GM12878 (cell line): ENCODE results near the gene STARD5. TPM values are rescaled to one million over a fixed set of nuclear protein-coding genes. Genes with fewer than 3 reads are reported as not detected.
A peak's percentile ranks its signal among the peaks of the same experiment; 100 is the strongest.

Experiments
- BMI1 ChIP-seq: fragments of 450-650 bp; IDR thresholded peaks from 2 replicates; pipeline ENCODE4 v1.6.1; 2016; ENCODE audit warnings: mild to moderate bottlenecking, moderate library complexity, borderline replicate concordance
- HDGF ChIP-seq: fragments of 450-650 bp; IDR thresholded peaks from 2 replicates; pipeline ENCODE4 v1.6.1; 2016; ENCODE audit warnings: antibody characterized with exemption
- IRF4 ChIP-seq: IDR thresholded peaks from 2 replicates; pipeline ENCODE4 v1.6.1; 2011; ENCODE audit warnings: low read depth, low read length
- KLF5 ChIP-seq: fragments of 450-650 bp; IDR thresholded peaks from 2 replicates; pipeline ENCODE4 v1.6.1; 2014; ENCODE audit warnings: mild to moderate bottlenecking; ENCODE audit not compliant: partially characterized antibody
- NFIC ChIP-seq: IDR thresholded peaks from 2 replicates; pipeline ENCODE4 v1.6.1; 2012; ENCODE audit warnings: low read depth, mild to moderate bottlenecking, inconsistent platforms, low read length, moderate library complexity
- NR2F1 ChIP-seq: fragments of 450-650 bp; conservative IDR thresholded peaks from 2 replicates; pipeline ENCODE4 v1.6.1; 2017; ENCODE audit warnings: mild to moderate bottlenecking
- PML ChIP-seq: IDR thresholded peaks from 2 replicates; pipeline ENCODE4 v1.6.1; 2012; ENCODE audit warnings: low read length, inconsistent platforms
- SRF ChIP-seq, 2 experiments: IDR thresholded peaks; 2 replicates each; pipeline ENCODE4 v1.6.1; 2011; ENCODE audit warnings: low read depth in 2 of 2, low read length in 2 of 2, mild to moderate bottlenecking in 1 of 2, moderate library complexity in 1 of 2
- STAT1 ChIP-seq: fragments of 450-650 bp; conservative IDR thresholded peaks from 2 replicates; pipeline ENCODE4 v1.6.1; 2014; ENCODE audit warnings: antibody characterized with exemption, mild to moderate bottlenecking
- WRNIP1 ChIP-seq: IDR thresholded peaks from 2 replicates; pipeline ENCODE4 v1.6.1; 2011; ENCODE audit warnings: low read depth, low read length, improper control_type of control experiment, borderline replicate concordance
- ZNF24 ChIP-seq: fragments of 450-650 bp; IDR thresholded peaks from 2 replicates; pipeline ENCODE4 v1.6.1; 2017; ENCODE audit warnings: antibody characterized with exemption, mild to moderate bottlenecking
- polyA plus RNA-seq, 11 experiments: library from polyadenylated mRNA; depleted of rRNA in 4 of 11; unstranded in 6 of 11; stranded (reverse) in 5 of 11; fragments of >200 nt; fragmentation: Nextera tagmentation in 4 of 11; fragmentation: Illumina TruSeq in 1 of 11; extraction: Ambion mirVana in 4 of 11; extraction: Trizol in 1 of 11; gene quantifications; 1 replicate in 1 of 11; 2 replicates in 10 of 11; pipeline versions ENCODE4 v1.2.1 to v1.2.3, GENCODE V29; 2011 to 2016; ENCODE audit warnings: inconsistent platforms in 2 of 11, missing spikeins in 2 of 11, low read depth in 1 of 11
- total RNA-seq, 4 experiments: library from RNA; depleted of rRNA in 3 of 4; stranded (reverse); fragments of >200 nt in 3 of 4; fragmentation: Illumina TruSeq in 1 of 4; extraction: Trizol in 1 of 4; gene quantifications; 2 replicates each; pipeline versions ENCODE4 v1.2.1 to v1.2.3, GENCODE V29; 2013 to 2021
- TF ChIP-seq, protein P1 (sequence below): fragments of 450-650 bp; IDR thresholded peaks from 2 replicates; pipeline ENCODE4 v1.6.1; 2017; ENCODE audit warnings: mild to moderate bottlenecking, moderate library complexity
- TF ChIP-seq, protein P2 (sequence below): IDR thresholded peaks from 2 replicates; pipeline ENCODE4 v1.6.1; 2012; ENCODE audit warnings: low read length, inconsistent platforms
- TF ChIP-seq, protein P3 (sequence below): IDR thresholded peaks from 2 replicates; pipeline ENCODE4 v1.6.1; 2012; ENCODE audit warnings: mild to moderate bottlenecking, low read depth, low read length
- TF ChIP-seq, protein P4 (sequence below): IDR thresholded peaks from 2 replicates; pipeline ENCODE4 v1.6.1; 2012; ENCODE audit warnings: improper control_type of control experiment, low read depth, low read length; ENCODE audit not compliant: insufficient replicate concordance

STARD5 gene
- total and polyA plus RNA-seq, 10 of the 15 experiments (the other 5 are each of a cell fraction or from before 2014, with no cell fraction given) = 2.3 to 9.4 (median 4.7) TPM

GRCh38 chr15:81296673-81297072, 27.3 kb downstream of the STARD5 start (continued):
- TF ChIP-seq, protein P1, sequence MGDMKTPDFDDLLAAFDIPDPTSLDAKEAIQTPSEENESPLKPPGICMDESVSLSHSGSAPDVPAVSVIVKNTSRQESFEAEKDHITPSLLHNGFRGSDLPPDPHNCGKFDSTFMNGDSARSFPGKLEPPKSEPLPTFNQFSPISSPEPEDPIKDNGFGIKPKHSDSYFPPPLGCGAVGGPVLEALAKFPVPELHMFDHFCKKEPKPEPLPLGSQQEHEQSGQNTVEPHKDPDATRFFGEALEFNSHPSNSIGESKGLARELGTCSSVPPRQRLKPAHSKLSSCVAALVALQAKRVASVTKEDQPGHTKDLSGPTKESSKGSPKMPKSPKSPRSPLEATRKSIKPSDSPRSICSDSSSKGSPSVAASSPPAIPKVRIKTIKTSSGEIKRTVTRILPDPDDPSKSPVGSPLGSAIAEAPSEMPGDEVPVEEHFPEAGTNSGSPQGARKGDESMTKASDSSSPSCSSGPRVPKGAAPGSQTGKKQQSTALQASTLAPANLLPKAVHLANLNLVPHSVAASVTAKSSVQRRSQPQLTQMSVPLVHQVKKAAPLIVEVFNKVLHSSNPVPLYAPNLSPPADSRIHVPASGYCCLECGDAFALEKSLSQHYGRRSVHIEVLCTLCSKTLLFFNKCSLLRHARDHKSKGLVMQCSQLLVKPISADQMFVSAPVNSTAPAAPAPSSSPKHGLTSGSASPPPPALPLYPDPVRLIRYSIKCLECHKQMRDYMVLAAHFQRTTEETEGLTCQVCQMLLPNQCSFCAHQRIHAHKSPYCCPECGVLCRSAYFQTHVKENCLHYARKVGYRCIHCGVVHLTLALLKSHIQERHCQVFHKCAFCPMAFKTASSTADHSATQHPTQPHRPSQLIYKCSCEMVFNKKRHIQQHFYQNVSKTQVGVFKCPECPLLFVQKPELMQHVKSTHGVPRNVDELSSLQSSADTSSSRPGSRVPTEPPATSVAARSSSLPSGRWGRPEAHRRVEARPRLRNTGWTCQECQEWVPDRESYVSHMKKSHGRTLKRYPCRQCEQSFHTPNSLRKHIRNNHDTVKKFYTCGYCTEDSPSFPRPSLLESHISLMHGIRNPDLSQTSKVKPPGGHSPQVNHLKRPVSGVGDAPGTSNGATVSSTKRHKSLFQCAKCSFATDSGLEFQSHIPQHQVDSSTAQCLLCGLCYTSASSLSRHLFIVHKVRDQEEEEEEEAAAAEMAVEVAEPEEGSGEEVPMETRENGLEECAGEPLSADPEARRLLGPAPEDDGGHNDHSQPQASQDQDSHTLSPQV = 0 out of 2 replicates have a peak, but pooled peaks have one; percentile 18
- TF ChIP-seq, protein P2, sequence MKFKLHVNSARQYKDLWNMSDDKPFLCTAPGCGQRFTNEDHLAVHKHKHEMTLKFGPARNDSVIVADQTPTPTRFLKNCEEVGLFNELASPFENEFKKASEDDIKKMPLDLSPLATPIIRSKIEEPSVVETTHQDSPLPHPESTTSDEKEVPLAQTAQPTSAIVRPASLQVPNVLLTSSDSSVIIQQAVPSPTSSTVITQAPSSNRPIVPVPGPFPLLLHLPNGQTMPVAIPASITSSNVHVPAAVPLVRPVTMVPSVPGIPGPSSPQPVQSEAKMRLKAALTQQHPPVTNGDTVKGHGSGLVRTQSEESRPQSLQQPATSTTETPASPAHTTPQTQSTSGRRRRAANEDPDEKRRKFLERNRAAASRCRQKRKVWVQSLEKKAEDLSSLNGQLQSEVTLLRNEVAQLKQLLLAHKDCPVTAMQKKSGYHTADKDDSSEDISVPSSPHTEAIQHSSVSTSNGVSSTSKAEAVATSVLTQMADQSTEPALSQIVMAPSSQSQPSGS = no peak
- TF ChIP-seq, protein P3, sequence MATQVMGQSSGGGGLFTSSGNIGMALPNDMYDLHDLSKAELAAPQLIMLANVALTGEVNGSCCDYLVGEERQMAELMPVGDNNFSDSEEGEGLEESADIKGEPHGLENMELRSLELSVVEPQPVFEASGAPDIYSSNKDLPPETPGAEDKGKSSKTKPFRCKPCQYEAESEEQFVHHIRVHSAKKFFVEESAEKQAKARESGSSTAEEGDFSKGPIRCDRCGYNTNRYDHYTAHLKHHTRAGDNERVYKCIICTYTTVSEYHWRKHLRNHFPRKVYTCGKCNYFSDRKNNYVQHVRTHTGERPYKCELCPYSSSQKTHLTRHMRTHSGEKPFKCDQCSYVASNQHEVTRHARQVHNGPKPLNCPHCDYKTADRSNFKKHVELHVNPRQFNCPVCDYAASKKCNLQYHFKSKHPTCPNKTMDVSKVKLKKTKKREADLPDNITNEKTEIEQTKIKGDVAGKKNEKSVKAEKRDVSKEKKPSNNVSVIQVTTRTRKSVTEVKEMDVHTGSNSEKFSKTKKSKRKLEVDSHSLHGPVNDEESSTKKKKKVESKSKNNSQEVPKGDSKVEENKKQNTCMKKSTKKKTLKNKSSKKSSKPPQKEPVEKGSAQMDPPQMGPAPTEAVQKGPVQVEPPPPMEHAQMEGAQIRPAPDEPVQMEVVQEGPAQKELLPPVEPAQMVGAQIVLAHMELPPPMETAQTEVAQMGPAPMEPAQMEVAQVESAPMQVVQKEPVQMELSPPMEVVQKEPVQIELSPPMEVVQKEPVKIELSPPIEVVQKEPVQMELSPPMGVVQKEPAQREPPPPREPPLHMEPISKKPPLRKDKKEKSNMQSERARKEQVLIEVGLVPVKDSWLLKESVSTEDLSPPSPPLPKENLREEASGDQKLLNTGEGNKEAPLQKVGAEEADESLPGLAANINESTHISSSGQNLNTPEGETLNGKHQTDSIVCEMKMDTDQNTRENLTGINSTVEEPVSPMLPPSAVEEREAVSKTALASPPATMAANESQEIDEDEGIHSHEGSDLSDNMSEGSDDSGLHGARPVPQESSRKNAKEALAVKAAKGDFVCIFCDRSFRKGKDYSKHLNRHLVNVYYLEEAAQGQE = no peak
- TF ChIP-seq PML (no peak), KLF5 (peak; percentile 58), SRF (IDR thresholded peaks at IDR 0.05; ENCODE audit: low read depth in 2 of 2, low read length in 2 of 2) (0 out of 4 replicates have a peak, but pooled peaks of 1 of the 2 experiments have one; percentile 24), NFIC (no peak), STAT1 (0 out of 2 replicates have a peak, but pooled peaks have one; percentile 26), NR2F1 (no peak; the same call in 1 of the 2 replicates), HDGF (peak; percentile 66; the same call in 1 of the 2 replicates), WRNIP1 (no peak), IRF4 (peak; percentile 96), BMI1 (no peak), ZNF24 (0 out of 2 replicates have a peak, but pooled peaks have one; percentile 8)
- TF ChIP-seq, protein P4, sequence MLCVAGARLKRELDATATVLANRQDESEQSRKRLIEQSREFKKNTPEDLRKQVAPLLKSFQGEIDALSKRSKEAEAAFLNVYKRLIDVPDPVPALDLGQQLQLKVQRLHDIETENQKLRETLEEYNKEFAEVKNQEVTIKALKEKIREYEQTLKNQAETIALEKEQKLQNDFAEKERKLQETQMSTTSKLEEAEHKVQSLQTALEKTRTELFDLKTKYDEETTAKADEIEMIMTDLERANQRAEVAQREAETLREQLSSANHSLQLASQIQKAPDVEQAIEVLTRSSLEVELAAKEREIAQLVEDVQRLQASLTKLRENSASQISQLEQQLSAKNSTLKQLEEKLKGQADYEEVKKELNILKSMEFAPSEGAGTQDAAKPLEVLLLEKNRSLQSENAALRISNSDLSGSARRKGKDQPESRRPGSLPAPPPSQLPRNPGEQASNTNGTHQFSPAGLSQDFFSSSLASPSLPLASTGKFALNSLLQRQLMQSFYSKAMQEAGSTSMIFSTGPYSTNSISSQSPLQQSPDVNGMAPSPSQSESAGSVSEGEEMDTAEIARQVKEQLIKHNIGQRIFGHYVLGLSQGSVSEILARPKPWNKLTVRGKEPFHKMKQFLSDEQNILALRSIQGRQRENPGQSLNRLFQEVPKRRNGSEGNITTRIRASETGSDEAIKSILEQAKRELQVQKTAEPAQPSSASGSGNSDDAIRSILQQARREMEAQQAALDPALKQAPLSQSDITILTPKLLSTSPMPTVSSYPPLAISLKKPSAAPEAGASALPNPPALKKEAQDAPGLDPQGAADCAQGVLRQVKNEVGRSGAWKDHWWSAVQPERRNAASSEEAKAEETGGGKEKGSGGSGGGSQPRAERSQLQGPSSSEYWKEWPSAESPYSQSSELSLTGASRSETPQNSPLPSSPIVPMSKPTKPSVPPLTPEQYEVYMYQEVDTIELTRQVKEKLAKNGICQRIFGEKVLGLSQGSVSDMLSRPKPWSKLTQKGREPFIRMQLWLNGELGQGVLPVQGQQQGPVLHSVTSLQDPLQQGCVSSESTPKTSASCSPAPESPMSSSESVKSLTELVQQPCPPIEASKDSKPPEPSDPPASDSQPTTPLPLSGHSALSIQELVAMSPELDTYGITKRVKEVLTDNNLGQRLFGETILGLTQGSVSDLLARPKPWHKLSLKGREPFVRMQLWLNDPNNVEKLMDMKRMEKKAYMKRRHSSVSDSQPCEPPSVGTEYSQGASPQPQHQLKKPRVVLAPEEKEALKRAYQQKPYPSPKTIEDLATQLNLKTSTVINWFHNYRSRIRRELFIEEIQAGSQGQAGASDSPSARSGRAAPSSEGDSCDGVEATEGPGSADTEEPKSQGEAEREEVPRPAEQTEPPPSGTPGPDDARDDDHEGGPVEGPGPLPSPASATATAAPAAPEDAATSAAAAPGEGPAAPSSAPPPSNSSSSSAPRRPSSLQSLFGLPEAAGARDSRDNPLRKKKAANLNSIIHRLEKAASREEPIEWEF = peak; percentile 63
